WTC11 (cell line): ENCODE results near the gene POLR3GL. TPM values are rescaled to one million over a fixed set of nuclear protein-coding genes. Genes with fewer than 3 reads are reported as not detected.
"Not testable (repeated sequence)": the region's sequence is repeated elsewhere in the genome, so short reads cannot be mapped to it uniquely, and the experiment has no call there.

ENCODE experiments used
- ATAC-seq: fragments of 200-7000 bp; cut with Tn5 transposase; 2 replicates; pipeline ENCODE4 v1.10.0; 2021; ENCODE audit warnings: mild to moderate bottlenecking, moderate library complexity
- CTCF ChIA-PET: fragments of 300-600 bp; sonication (Branson Sonifier 250); formaldehyde crosslinking; loops from one replicate; lab custom pipeline; 2021; ENCODE audit warnings: antibody characterized with exemption; lab: Charles Lee
- POLR2A ChIA-PET: fragments of 350-600 bp; sonication (Branson Sonifier 250); formaldehyde crosslinking; loops from one replicate; lab custom pipeline; 2021; ENCODE audit warnings: antibody characterized with exemption; lab: Charles Lee
- DNase-seq: peaks from one replicate; pipeline ENCODE4 v3.0.0; 2021; ENCODE audit warnings: low spot score
- H3K27ac Mint-ChIP-seq: 2 replicates; pipeline ENCODE4 v1.8.0; 2021; ENCODE audit warnings: mixed read lengths
- H3K27me3 Mint-ChIP-seq: 2 replicates; pipeline ENCODE4 v1.8.0; 2021; ENCODE audit warnings: low read depth, mild to moderate bottlenecking, moderate library complexity, mixed read lengths
- H3K36me3 Mint-ChIP-seq: 2 replicates; pipeline ENCODE4 v1.8.0; 2021; ENCODE audit warnings: mixed read lengths
- H3K4me1 Mint-ChIP-seq: 2 replicates; pipeline ENCODE4 v1.8.0; 2022; ENCODE audit warnings: mixed read lengths
- H3K4me3 Mint-ChIP-seq: 2 replicates; pipeline ENCODE4 v1.8.0; 2021; ENCODE audit warnings: mild to moderate bottlenecking, moderate library complexity, mixed read lengths
- H3K9me3 Mint-ChIP-seq: 2 replicates; pipeline ENCODE4 v1.8.0; 2021; ENCODE audit warnings: mixed read lengths
- E2F1 ChIP-seq: sonication (generic); formaldehyde crosslinking; IDR thresholded peaks from 2 replicates; pipeline ENCODE4 v1.8.0; 2022; ENCODE audit warnings: mild to moderate bottlenecking, missing genetic modification reagents
- ELF4 ChIP-seq: sonication (generic); formaldehyde crosslinking; IDR thresholded peaks from 2 replicates; pipeline ENCODE4 v1.8.1; 2022; ENCODE audit warnings: low read depth, mild to moderate bottlenecking, moderate library complexity, missing genetic modification reagents
- NR2C2 ChIP-seq: sonication (generic); formaldehyde crosslinking; IDR thresholded peaks from 2 replicates; pipeline ENCODE4 v1.8.0; 2022; ENCODE audit warnings: mild to moderate bottlenecking, missing genetic modification reagents
- TCF7 ChIP-seq: sonication (generic); formaldehyde crosslinking; IDR thresholded peaks from 2 replicates; pipeline ENCODE4 v1.8.0; 2022; ENCODE audit warnings: mild to moderate bottlenecking, low read depth, missing genetic modification reagents, moderate library complexity
- ZBTB43 ChIP-seq: sonication (generic); formaldehyde crosslinking; IDR thresholded peaks from 2 replicates; pipeline ENCODE4 v1.8.1; 2023; ENCODE audit warnings: mild to moderate bottlenecking, missing genetic modification reagents
- ZNF317 ChIP-seq: sonication (generic); formaldehyde crosslinking; IDR thresholded peaks from 2 replicates; pipeline ENCODE4 v1.8.1; 2023; ENCODE audit warnings: low read depth, mild to moderate bottlenecking, moderate library complexity, missing genetic modification reagents, borderline replicate concordance
- ZNF512 ChIP-seq: sonication (generic); formaldehyde crosslinking; IDR thresholded peaks from 2 replicates; pipeline ENCODE4 v1.8.1; 2022; ENCODE audit warnings: missing genetic modification reagents, borderline replicate concordance
- total RNA-seq: library from RNA; stranded (reverse); gene quantifications from 3 replicates; pipeline ENCODE4 v1.2.3, GENCODE V29; 2021

The POLR3GL gene
- total RNA-seq, 1 experiment from 2014 or later = 3.8 TPM

GRCh38 chr1:146021622-146022402 is 57.3 kb downstream of the POLR3GL start, which contains the start of gene HJV (continued):
- no peak for TF ChIP-seq ZNF512 (CRISPR knock-in tag)

- ChIA-PET POLR2A (no interaction called here), CTCF (interaction anchor here (1.2 to 2.0 kb wide), 4 partner anchors 10 to 177 kb away, joined by 4 to 8 read pairs (median 7); partner anchors contain the start of gene NUDT17)
- TF ChIP-seq ZNF317 (CRISPR knock-in tag) = no peak
- TF ChIP-seq ELF4 = no peak
- no peak for TF ChIP-seq ZBTB43
- TF ChIP-seq E2F1 = no peak
- TF ChIP-seq TCF7 (CRISPR knock-in tag) = no peak
- TF ChIP-seq NR2C2 (CRISPR knock-in tag) = no peak
- Mint-ChIP-seq H3K27me3 (peaks cover 51% of the 10 kb centered on the region), H3K4me1 (peaks cover 15% of the 10 kb centered on the region), H3K36me3 (no peaks in the 10 kb centered on the region), H3K4me3 (no peak overlapping the region), H3K27ac (no peak overlapping the region), H3K9me3 (no peaks in the 10 kb centered on the region)
- DNase-seq = no peak
- ATAC-seq = no peak
Measured at GRCh38 chr1:146022403-146023127, 58.1 kb downstream of the POLR3GL start.

GRCh38 chr1:146025787-146026495 is 61.5 kb downstream of the POLR3GL start:
- CTCF ChIA-PET = interaction anchor here (0.9 to 2.1 kb wide), 2 partner anchors 19 to 167 kb away, joined by 3 to 8 read pairs; partner anchors contain the start of gene PIAS3
- H3K9me3 Mint-ChIP-seq, H3K4me1 Mint-ChIP-seq, H3K36me3 Mint-ChIP-seq, H3K27ac Mint-ChIP-seq, ATAC-seq, H3K4me3 Mint-ChIP-seq, POLR2A ChIA-PET, DNase-seq: not testable (repeated sequence)
- H3K27me3 Mint-ChIP-seq = peaks cover 17% of the 10 kb centered on the region

GRCh38 chr1:146026650-146027049 is 62.2 kb downstream of the POLR3GL start:
- not testable (repeated sequence) for H3K4me1 Mint-ChIP-seq, H3K4me3 Mint-ChIP-seq, H3K36me3 Mint-ChIP-seq, H3K9me3 Mint-ChIP-seq, DNase-seq, H3K27ac Mint-ChIP-seq, ATAC-seq
- POLR2A ChIA-PET = interaction anchor here (0.7 kb wide), 1 partner anchor 104 kb away, joined by 3 read pairs; no protein-coding TSS in a partner anchor
- peaks cover 12% of the 10 kb centered on the region for H3K27me3 Mint-ChIP-seq
- CTCF ChIA-PET = interaction anchor here (0.9 to 2.1 kb wide), 2 partner anchors 20 to 168 kb away, joined by 3 to 8 read pairs; partner anchors contain the start of gene PIAS3

Other genes with a start within 250 kb of the POLR3GL start
- not detected in 3 replicates for gene CD160, start 245.2 kb upstream of the POLR3GL start, total RNA-seq
- 8.1 to 9.2 TPM (median 9.0 TPM) in 3 replicates for gene RNF115, start 140.6 kb upstream of the POLR3GL start, total RNA-seq
- gene POLR3C, start 140.5 kb upstream of the POLR3GL start, total RNA-seq = 20.2 to 24.9 TPM (median 22.7 TPM) in 3 replicates
- 2.7 to 3.5 TPM (median 3.3 TPM) in 3 replicates for gene NUDT17, start 119.1 kb upstream of the POLR3GL start, total RNA-seq
- gene PIAS3, start 105.6 kb upstream of the POLR3GL start, total RNA-seq = 44.9 to 52.4 TPM (median 49.6 TPM) in 3 replicates
- gene ANKRD35, start 78.8 kb upstream of the POLR3GL start, total RNA-seq = 2.7 to 3.2 TPM (median 2.9 TPM) in 3 replicates
- 0.31 to 0.34 TPM (median 0.32 TPM) in 3 replicates for gene ITGA10, start 54.6 kb upstream of the POLR3GL start, total RNA-seq
- gene PEX11B, start 46.0 kb upstream of the POLR3GL start, total RNA-seq = 10.9 to 12.5 TPM (median 11.8 TPM) in 3 replicates
- gene RBM8A, start 37.2 kb upstream of the POLR3GL start, total RNA-seq = 199 to 215 TPM (median 212 TPM) in 3 replicates
- gene LIX1L, start 6.7 kb upstream of the POLR3GL start, total RNA-seq = 3.0 to 3.8 TPM (median 3.8 TPM) in 3 replicates
- 0.21 to 0.44 TPM (median 0.22 TPM) in 3 replicates for gene ANKRD34A, start 115 bp upstream of the POLR3GL start, total RNA-seq
- 56.7 to 76.8 TPM (median 73.8 TPM) in 3 replicates for gene TXNIP, start 31.9 kb downstream of the POLR3GL start, total RNA-seq
- gene HJV, start 57.0 kb downstream of the POLR3GL start, total RNA-seq = 0.23 to 0.50 TPM (median 0.31 TPM) in 3 replicates
- gene NBPF10, start 180.1 kb downstream of the POLR3GL start, total RNA-seq = 0.63 to 0.80 TPM (median 0.64 TPM) in 3 replicates